Urothelium cell line (cell line): ENCODE measurements around the gene CAMTA1.

ENCODE experiments used
- DNase-seq: peaks from one replicate; pipeline ENCODE4 v3.0.0; 2011; ENCODE audit warnings: low spot score, mixed read lengths
- FAIRE-seq: peaks from 2 replicates; lab custom pipeline; 2011; peaks lifted over from hg19 to GRCh38; lab: Jason Lieb, UNC

The CAMTA1 gene

GRCh38 chr1:7489586-7489985 lies 704.3 kb downstream of the CAMTA1 start:
- FAIRE-seq (no peak), DNase-seq (no peak)

GRCh38 chr1:7490576-7490975 lies 705.3 kb downstream of the CAMTA1 start:
- DNase-seq (no peak), FAIRE-seq (no peak)

GRCh38 chr1:7491109-7491817 lies 706.0 kb downstream of the CAMTA1 start:
- no peak for FAIRE-seq
- DNase-seq, result no peak

- no peak for FAIRE-seq
- no peak for DNase-seq
These were observed 706.5 kb downstream of the CAMTA1 start for GRCh38 chr1:7491818-7492173.

- DNase-seq, result no peak
- no peak for FAIRE-seq
These were observed 708.6 kb downstream of the CAMTA1 start for GRCh38 chr1:7493711-7494454.

GRCh38 chr1:7495962-7496361 lies 710.7 kb downstream of the CAMTA1 start:
- DNase-seq (no peak), FAIRE-seq (no peak)

- no peak for DNase-seq
- no peak for FAIRE-seq
These were observed 711.9 kb downstream of the CAMTA1 start for GRCh38 chr1:7497107-7497637.

GRCh38 chr1:7500381-7501083 lies 715.3 kb downstream of the CAMTA1 start:
- FAIRE-seq (no peak), DNase-seq (no peak)

GRCh38 chr1:7501084-7501491 lies 715.8 kb downstream of the CAMTA1 start:
- DNase-seq (no peak), FAIRE-seq (no peak)

- FAIRE-seq, result no peak
- DNase-seq, result no peak
These were observed 716.7 kb downstream of the CAMTA1 start for GRCh38 chr1:7501723-7502603.

GRCh38 chr1:7503691-7504437 lies 718.6 kb downstream of the CAMTA1 start:
- DNase-seq (no peak), FAIRE-seq (no peak)

- no peak for FAIRE-seq
- DNase-seq, result no peak
These were observed 719.1 kb downstream of the CAMTA1 start for GRCh38 chr1:7504438-7504720.

- FAIRE-seq (no peak), DNase-seq (no peak)
These were observed 720.0 kb downstream of the CAMTA1 start for GRCh38 chr1:7505094-7505770.

GRCh38 chr1:7505771-7506453 lies 720.7 kb downstream of the CAMTA1 start:
- no peak for FAIRE-seq
- DNase-seq, result no peak

GRCh38 chr1:7506454-7507284 lies 721.4 kb downstream of the CAMTA1 start:
- no peak for FAIRE-seq

GRCh38 chr1:7507285-7508019 lies 722.2 kb downstream of the CAMTA1 start:
- DNase-seq (no peak), FAIRE-seq (no peak)

More at GRCh38 chr1:7506454-7507284, 721.4 kb downstream of the CAMTA1 start:
- no peak for DNase-seq
